Tongue (tissue), 2 donors: ENCODE results near the gene OVOL3. TPM values are rescaled to one million over a fixed set of nuclear protein-coding genes. Genes with fewer than 3 reads are reported as not detected.

Source experiments
- DNase-seq: peaks from one replicate; pipeline ENCODE4 v3.0.0-alpha.2; 2015
- total RNA-seq: library from RNA; depleted of rRNA; stranded (reverse); fragments of >200 nt; gene quantifications from one replicate; pipeline ENCODE4 v1.2.3, GENCODE V29; 2014

The OVOL3 gene
- total RNA-seq, 1 donor from 2014 or later: not detected

GRCh38 chr19:36136964-36137686 is 26.2 kb downstream of the OVOL3 start:
- DNase-seq: peak; percentile 42

GRCh38 chr19:36139120-36139472 is 28.2 kb downstream of the OVOL3 start:
- no peak for DNase-seq

GRCh38 chr19:36139473-36140303 is 28.7 kb downstream of the OVOL3 start, which contains the start of gene CAPNS1:
Gene CAPNS1, plus strand, starts transcription at chr19:36140066. Its CDS starts 946 bp downstream, at chr19:36141012.
- DNase-seq: peak; percentile 99

DNA sequence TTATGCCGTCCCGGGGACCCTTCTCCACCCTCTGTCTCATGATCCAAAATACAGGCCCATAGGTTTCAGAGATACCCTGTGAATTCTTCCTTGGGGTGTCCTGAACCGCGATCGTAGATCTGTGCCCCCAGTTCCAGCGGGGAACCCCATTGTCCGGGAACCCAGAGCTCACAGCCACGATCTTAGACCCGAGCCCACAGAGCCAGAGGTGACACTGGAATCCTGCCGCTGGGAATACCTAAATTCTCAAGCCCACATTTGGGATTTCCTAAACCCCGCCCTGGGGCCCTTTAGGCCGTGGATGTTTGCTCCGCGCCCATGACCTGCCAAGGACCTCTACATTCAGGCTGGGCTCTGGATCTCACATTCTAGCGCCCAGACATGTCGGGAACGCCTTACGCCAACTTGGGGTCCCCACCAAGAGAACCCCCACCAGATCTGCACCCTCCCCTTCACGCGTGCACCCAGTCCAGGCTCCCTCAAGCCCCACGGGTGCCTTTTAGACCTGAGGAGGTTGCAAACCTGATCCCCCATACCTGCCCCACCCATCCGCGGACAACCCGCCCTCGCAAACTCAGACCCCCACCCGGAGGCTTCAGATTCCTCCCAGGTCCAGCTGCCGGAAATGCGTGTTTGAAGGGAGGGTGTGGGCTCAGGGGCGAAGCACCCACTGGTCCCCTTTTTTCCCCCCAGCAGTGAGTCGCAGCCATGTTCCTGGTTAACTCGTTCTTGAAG is 29.5 kb downstream of the OVOL3 start:
- peak; percentile 85 for DNase-seq

- DNase-seq: peak; percentile 89
These were observed 30.3 kb downstream of the OVOL3 start for GRCh38 chr19:36141039-36141927.

- no peak for DNase-seq
These were observed 31.1 kb downstream of the OVOL3 start for GRCh38 chr19:36142046-36142445.

GRCh38 chr19:36142496-36142895 is 31.6 kb downstream of the OVOL3 start:
- no peak for DNase-seq

DNA sequence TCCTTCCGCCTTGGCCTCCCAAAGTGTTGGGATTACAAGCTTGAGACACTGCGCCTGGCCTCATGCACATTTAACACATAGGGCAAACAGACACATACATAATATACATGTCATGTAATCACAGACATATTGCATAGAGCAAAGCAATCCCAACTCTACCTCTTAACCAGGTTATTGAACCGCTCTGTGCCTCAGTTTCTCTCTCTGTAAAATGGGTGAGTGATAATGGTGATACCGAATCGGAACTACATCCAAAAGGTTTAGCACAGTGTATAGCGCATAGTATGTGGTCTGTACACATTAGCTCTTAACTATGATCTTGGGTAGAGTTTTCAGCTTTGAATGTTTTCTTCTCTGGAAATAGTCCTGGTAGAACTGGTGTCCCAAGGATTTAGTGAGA is 33.7 kb downstream of the OVOL3 start:
- DNase-seq: no peak

DNA sequence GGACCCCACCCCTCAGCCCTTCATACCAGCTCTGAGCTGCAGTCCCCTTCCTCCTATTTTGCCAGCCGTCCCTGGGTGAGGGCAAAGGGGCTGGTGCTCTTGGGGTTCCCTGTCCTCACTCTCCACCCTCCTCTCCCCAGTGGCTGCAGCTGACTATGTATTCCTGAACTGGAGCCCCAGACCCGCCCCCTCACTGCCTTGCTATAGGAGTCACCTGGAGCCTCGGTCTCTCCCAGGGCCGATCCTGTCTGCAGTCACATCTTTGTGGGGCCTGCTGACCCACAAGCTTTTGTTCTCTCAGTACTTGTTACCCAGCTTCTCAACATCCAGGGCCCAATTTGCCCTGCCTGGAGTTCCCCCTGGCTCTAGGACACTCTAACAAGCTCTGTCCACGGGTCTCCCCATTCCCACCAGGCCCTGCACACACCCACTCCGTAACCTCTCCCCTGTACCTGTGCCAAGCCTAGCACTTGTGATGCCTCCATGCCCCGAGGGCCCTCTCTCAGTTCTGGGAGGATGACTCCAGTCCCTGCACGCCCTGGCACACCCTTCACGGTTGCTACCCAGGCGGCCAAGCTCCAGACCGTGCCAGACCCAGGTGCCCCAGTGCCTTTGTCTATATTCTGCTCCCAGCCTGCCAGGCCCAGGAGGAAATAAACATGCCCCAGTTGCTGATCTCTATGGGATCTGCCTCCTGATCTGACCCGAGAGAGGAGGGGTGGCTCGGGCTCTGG is 38.9 kb downstream of the OVOL3 start:
- peak; percentile 28 for DNase-seq

DNA sequence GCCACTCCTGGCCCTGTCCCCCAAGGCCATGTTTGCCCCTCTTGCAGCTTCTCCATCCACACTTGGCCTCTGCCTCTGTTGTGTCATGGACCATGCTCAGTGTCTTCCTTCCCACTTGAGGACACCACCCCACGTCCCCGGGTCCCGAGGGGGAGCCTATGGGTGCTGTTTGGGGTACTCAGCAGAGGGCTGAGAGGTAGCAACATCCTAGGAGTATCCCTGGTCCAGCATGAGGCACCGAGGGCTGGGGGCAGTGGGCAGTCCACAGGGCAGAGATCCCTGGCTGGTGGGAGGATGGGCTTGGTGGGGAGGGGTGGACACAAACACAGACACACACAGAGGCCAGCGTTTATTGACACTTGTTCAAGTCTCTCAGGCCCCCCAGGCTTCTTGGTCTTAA is 39.6 kb downstream of the OVOL3 start:
- no peak for DNase-seq

DNA sequence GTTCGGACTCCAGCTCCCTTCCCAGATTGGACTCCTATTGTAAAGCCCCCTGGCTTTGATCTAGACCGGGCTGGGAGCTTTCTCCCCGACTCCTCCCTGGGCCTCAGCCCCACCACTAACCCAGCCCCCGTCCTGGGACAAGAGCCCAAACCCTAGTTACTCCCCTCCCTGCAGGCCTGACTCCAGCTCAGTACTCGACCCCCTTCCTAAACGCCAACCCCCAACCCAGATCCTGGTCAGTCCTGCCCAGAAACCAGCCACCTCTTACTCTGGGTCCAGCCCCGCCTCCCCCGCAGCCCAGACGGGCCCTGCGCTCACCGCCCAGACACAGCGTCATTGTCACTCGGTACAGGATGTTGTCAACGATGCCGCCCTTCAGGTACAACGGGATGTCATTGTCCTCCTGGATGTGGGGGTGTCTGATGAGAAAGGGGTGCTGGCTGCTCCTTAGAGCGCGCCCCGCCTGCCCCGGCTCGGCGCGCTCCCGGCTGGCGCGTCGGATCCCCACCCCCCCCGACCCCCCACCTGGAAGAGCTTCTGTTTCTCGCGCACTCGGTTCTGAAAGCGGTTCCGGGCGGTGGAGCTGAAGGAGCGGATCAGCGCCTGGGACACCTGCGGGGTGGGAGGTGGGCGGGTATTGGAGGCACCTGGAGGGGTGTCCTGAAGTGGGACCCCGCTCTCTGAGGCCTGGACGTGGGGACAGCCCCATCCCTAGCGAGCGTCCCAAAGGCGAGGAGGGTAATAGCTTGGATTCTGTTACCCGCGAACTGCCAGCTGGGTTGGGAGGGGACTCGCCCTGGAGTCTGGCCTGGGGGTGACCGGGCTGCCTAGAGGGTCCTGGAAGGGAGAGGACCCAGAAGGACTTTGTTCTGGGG is 40.4 kb downstream of the OVOL3 start:
- peak; percentile 78 for DNase-seq

DNA sequence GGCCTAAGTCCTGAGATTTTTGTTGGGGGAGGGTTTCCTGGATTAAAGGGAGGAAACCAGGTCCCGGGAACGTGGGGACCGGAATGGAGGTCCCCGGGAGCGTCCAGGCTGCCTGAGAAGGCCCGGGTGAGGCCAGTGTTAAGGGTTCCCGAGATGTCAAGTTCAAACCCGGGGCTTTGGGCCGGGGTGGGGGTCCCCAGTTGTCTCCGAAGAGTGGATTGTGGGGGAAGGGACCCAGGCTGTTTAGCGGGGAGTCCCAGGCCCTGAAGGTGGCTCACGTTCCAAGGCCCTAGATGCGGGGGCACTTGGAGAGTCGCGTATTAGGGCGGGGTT is 41.0 kb downstream of the OVOL3 start:
- no peak for DNase-seq

DNA sequence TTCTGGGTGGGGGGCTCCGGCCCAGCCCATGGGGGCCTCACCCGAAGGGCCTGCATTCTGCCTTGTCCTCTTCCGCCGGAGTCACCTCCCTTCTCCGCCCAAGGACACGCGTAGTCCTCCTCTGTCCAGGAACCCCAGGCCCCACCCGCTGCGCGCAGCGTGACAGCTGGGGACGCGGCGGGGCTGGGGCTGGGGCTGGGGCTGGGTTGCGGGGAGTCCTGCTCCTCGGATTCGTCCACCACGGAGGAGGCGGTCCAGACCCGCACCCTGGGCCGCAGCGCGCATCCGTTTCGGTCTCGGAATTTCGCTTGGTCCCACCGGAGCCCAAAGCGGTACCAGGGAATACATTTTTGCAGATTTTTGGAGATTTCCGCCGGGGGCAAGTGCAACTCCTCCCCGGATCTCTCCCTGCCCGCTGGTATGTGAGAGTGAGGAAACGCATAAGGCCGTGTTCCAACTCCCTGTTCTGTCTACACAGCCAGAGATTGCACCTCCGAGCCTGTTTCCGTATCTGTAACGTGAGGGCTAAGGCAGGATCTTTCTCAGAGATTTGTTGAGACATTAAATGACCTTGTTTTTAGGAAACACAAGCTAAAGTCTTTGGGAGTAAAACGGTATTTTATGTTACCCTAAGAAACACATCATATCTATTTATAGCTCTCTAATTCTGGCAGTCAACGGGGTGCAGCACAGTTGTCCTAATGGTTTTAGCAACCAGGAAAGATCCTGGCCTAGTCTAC is 41.6 kb downstream of the OVOL3 start, which contains the start of gene COX7A1:
TSS of gene COX7A1 (minus strand) at position 96 of the 740 bp plus-strand sequence. CDS start at position 56, 40 bp downstream.
- peak; percentile 91 for DNase-seq

DNA sequence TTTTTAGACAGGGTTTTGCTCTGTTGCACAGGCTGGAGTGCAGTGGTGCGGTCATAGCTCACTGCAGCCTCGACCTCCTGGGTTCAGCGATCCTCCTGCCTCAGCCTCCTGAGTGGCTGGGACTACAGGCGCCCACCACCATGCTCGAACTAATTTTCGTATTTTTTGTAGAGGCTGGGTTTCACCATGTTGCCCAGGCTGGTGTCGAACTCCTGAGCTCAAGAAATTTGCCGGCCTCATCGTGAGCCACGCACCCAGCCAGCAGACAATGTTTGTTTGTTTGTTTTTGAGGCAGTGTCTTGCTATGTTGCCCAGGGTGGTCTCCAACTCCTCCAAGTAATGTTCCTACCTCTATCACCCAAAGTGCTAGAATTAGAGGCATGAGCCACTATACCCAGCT is 42.2 kb downstream of the OVOL3 start:
- no peak for DNase-seq

GRCh38 chr19:36160821-36161596 is 50.1 kb downstream of the OVOL3 start:
- no peak for DNase-seq
